ENCODE results near the gene KRTAP24-1. TPM values are rescaled to one million over a fixed set of nuclear protein-coding genes. Genes with fewer than 3 reads are reported as not detected.

The KRTAP24-1 gene, protein sequence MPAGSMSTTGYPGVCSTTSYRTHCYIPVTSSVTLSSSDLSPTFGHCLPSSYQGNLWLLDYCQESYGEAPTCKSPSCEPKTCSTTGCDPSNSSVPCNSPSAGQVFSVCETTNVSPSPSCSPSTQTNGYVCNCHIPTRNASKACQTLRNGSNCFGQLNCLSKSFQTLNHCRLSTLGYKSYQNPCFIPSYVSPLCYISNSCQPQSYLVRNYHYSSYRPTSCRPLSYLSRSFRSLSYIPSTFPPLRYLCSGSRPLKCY
- total RNA-seq (not detected), polyA plus RNA-seq (not detected)
- long read RNA-seq, donor 1, result 0 reads
- long read RNA-seq, donor 2, result 0 reads
- long read RNA-seq, donor 3, result 0 reads
- long read RNA-seq, donor 4, result 0 reads
- long read RNA-seq, donor 5, result 0 reads

DNA sequence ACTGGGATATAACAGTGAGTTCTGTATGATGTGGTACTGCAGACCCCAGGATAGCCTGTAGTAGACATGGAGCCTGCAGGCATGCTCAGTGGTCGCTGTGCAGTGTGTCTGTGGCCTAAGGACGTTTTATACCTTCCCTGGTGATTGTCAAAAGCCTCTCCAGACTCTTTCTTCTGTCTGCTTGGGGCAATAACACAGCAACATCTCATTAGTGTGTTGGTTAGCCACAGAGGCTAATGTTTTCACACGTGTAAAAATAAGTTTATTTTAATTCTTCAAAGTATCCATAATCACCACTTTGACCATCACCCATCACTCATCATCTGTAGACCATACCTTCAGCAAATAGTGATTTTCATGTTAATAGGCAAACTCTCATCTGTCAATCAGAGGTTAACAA is at the start of gene KRTAP24-1:
KRTAP24-1 (minus strand) TSS at position 101 of the 400 bp plus-strand sequence; CDS start at position 83, 18 bp downstream.
- no peaks in the 10 kb centered on the region for H3K9me3 ChIP-seq (ENCODE audit: control insufficient read depth in 4 of 4, insufficient read depth in 3 of 4, low read length in 3 of 4)
- ATAC-seq (ENCODE audit: insufficient read depth, low FRiP score) (no peak), DNase-seq (no peak)
- no peak within 1 kb of the TSS for H3K9ac ChIP-seq (ENCODE audit: insufficient read depth in 1 of 2, low read length in 2 of 2)
- H3K27ac ChIP-seq (ENCODE audit: low read depth in 1 of 2, low read length in 1 of 2), result no peak within 1 kb of the TSS
- no peaks in the 10 kb centered on the region for H3K36me3 ChIP-seq (ENCODE audit: control insufficient read depth in 4 of 4, insufficient read depth in 4 of 4, low read length in 4 of 4)
- no peak within 1 kb of the TSS for H3K4me3 ChIP-seq
- no peaks in the 10 kb centered on the region for H3K27me3 ChIP-seq (ENCODE audit: control insufficient read depth in 3 of 3, insufficient read depth in 3 of 3, low read length in 2 of 3)
- TF ChIP-seq CTCF (IDR thresholded peaks at IDR 0.05; ENCODE audit: control extremely low read depth, extremely low read depth), result no peak
- H3K4me1 ChIP-seq (ENCODE audit: control insufficient read depth in 5 of 5, insufficient read depth in 5 of 5, low read length in 5 of 5), result peaks cover 0 to 2% (median 0%) of the 10 kb centered on the region in 5 donors
- 46 to 52% methylated on average over 3 of the region's 3 CpGs for WGBS, 2 donors

DNA sequence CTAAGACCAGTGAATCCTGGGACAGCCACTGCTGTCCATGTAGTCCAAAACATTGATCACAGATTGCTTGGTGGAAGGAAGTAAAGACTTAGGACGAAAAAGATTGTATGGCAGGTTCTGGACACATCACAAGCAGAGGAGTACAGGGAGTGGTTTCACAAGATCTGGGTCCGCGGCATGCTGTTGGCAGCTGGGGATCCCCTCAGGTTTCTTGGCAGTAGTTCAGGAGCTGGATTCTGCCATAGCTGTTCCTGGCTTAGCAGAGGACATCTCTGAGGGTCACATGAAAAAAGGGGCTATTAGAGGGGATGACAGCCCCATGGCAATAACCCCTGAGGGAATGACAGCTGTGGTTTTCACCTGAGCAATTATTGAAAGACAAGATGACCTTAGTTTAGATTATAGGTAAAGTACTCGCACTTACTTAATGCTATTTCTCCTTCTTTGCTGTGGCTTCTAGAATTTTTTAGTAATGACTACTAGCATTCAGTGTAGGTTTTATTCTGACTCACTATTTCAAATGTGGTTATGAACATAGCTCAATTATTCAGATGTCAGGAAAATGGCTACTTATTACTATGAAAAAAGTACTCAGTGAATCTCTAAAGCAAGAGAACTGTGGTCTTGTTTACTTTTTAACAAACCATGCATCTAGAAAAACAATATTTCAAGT is 46.6 kb upstream of the KRTAP24-1 start:
- DNase-seq, result no peak
- 84 to 85% methylated on average over 4 of the region's 4 CpGs for WGBS, 2 donors
- H3K36me3 ChIP-seq (ENCODE audit: control insufficient read depth in 4 of 4, insufficient read depth in 4 of 4, low read length in 4 of 4), result no peaks in the 10 kb centered on the region
- H3K27me3 ChIP-seq (ENCODE audit: control insufficient read depth in 3 of 3, insufficient read depth in 3 of 3, low read length in 2 of 3), result no peaks in the 10 kb centered on the region
- no peaks in the 10 kb centered on the region for H3K4me1 ChIP-seq (ENCODE audit: control insufficient read depth in 5 of 5, insufficient read depth in 5 of 5, low read length in 5 of 5)
- no peak for ATAC-seq (ENCODE audit: insufficient read depth, low FRiP score)
- H3K9me3 ChIP-seq (ENCODE audit: control insufficient read depth in 4 of 4, insufficient read depth in 3 of 4, low read length in 3 of 4), result peaks cover 0 to 1% (median 0%) of the 10 kb centered on the region in 4 donors
- no peak overlapping the region for H3K4me3 ChIP-seq
- no peak overlapping the region for H3K9ac ChIP-seq (ENCODE audit: insufficient read depth in 1 of 2, low read length in 2 of 2)
- H3K27ac ChIP-seq (ENCODE audit: low read depth in 1 of 2, low read length in 1 of 2), result no peak overlapping the region
- no peak for TF ChIP-seq CTCF (IDR thresholded peaks at IDR 0.05; ENCODE audit: control extremely low read depth, extremely low read depth)

DNA sequence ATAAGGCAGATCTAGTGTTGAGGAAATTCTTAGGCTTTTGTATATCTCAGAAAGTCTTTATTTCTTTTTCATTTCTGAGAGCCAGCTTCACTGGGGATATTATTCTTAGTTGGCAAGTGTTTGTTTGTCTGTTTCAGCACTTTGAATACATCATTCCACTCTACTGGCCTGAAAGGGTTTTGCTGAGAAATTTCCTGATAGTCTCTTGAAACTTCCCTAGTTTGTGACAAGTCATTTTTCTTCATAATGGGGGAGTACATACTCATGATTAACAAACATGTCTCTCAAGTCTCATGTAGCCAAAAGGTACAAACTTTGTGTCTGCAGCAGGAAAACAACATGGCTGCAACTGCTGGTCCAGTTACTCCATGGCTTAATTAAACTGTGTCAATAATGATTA is 43.6 kb upstream of the KRTAP24-1 start:
- ATAC-seq (ENCODE audit: insufficient read depth, low FRiP score), result no peak
- H3K4me1 ChIP-seq (ENCODE audit: control insufficient read depth in 5 of 5, insufficient read depth in 5 of 5, low read length in 5 of 5), result no peaks in the 10 kb centered on the region
- no peaks in the 10 kb centered on the region for H3K27me3 ChIP-seq (ENCODE audit: control insufficient read depth in 3 of 3, insufficient read depth in 3 of 3, low read length in 2 of 3)
- no peak overlapping the region for H3K4me3 ChIP-seq
- DNase-seq, result no peak
- no peak for TF ChIP-seq CTCF (IDR thresholded peaks at IDR 0.05; ENCODE audit: control extremely low read depth, extremely low read depth)
- no peaks in the 10 kb centered on the region for H3K36me3 ChIP-seq (ENCODE audit: control insufficient read depth in 4 of 4, insufficient read depth in 4 of 4, low read length in 4 of 4)
- no peak overlapping the region for H3K27ac ChIP-seq (ENCODE audit: low read depth in 1 of 2, low read length in 1 of 2)
- peaks cover 0 to 1% (median 0%) of the 10 kb centered on the region in 4 donors for H3K9me3 ChIP-seq (ENCODE audit: control insufficient read depth in 4 of 4, insufficient read depth in 3 of 4, low read length in 3 of 4)
- H3K9ac ChIP-seq (ENCODE audit: insufficient read depth in 1 of 2, low read length in 2 of 2), result no peak overlapping the region

Measured in lung (tissue), 16 donors.